Activated CD8-positive, alpha-beta memory T cell treated with anti-CD3 and anti-CD28 coated beads, Interleukin-2, amount 50 U/mL, for 48 hours (primary cell): ENCODE results near the gene EPHB2.

Experiments used
- DNase-seq: peaks from one replicate; pipeline ENCODE4 v3.0.0-alpha.2; 2020

The EPHB2 gene

GRCh38 chr1:22782406-22782805, 71.8 kb downstream of the EPHB2 start:
- DNase-seq: no peak

- no peak for DNase-seq
These were observed 73.7 kb downstream of the EPHB2 start for GRCh38 chr1:22784317-22784716.

DNA sequence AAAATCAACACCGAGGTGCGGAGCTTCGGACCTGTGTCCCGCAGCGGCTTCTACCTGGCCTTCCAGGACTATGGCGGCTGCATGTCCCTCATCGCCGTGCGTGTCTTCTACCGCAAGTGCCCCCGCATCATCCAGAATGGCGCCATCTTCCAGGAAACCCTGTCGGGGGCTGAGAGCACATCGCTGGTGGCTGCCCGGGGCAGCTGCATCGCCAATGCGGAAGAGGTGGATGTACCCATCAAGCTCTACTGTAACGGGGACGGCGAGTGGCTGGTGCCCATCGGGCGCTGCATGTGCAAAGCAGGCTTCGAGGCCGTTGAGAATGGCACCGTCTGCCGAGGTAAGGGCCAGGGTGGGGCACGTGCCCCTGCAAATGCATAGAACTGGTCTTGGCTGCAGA, 74.1 kb downstream of the EPHB2 start:
- DNase-seq: no peak

GRCh38 chr1:22786101-22786500, 75.5 kb downstream of the EPHB2 start:
- no peak for DNase-seq

DNA sequence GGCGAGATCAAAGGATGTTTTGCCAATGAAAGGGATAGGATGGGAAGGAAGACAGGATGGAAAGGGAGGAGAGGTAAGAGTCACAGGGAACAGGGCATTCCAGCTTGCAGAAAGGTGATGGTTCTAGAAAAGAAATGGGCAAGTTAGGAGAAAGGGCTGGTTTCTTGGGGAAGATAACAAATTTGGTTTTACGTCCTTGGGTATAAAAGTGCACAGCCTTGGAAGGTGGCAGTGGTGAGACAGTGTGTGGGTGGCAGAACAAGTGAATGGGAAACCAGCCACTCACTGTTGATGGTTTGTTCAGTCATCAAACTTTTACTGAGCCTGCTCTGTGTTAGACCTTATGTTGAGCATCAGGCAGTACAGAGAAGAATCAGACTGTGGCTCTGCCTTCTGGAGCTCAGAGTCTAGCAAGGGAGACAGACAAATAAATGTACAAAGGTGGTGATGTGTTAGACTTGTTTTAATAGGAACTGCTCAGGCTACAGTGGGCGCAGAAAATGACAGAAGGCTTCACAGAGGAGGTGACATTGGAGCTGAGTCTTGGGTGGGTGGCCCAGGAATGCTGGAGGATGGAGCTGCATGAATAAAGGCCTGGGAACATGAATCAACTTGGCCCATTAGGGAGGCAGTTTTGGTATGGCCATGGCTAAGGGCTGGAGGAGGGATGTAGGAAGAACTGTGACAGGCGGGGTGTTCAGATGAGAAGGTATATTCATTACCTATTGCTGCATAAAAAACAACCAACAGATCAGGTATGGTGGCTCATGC, 76.3 kb downstream of the EPHB2 start:
- no peak for DNase-seq

DNA sequence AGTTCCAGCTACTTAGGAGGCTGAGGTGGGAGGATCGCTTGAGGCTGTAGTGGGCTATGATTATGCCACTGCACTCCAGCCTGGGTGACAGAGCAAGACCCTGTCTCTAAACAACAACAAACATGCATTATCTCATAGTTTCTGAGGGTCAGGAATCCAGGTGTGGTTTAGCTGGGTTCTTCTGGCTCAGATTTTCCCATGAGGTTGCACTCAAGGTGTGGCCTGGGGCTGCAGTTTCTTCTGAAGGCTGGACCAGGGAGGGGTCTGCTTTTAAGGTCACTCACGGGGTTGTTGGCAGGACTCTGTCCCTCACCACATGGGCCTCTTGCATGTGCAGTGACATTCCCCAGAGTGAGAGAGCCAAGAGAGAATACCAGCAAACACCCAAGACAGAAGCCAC, 77.0 kb downstream of the EPHB2 start:
- no peak for DNase-seq

GRCh38 chr1:22788254-22788661, 77.6 kb downstream of the EPHB2 start:
- DNase-seq: no peak

GRCh38 chr1:22789356-22789994, 78.8 kb downstream of the EPHB2 start:
- no peak for DNase-seq

- DNase-seq: no peak
These were observed 79.8 kb downstream of the EPHB2 start for GRCh38 chr1:22790232-22791008.

GRCh38 chr1:22791831-22792347, 81.2 kb downstream of the EPHB2 start:
- DNase-seq: no peak

GRCh38 chr1:22792396-22793160, 81.9 kb downstream of the EPHB2 start:
- no peak for DNase-seq

- DNase-seq: no peak
These were observed 83.0 kb downstream of the EPHB2 start for GRCh38 chr1:22793647-22794046.

DNA sequence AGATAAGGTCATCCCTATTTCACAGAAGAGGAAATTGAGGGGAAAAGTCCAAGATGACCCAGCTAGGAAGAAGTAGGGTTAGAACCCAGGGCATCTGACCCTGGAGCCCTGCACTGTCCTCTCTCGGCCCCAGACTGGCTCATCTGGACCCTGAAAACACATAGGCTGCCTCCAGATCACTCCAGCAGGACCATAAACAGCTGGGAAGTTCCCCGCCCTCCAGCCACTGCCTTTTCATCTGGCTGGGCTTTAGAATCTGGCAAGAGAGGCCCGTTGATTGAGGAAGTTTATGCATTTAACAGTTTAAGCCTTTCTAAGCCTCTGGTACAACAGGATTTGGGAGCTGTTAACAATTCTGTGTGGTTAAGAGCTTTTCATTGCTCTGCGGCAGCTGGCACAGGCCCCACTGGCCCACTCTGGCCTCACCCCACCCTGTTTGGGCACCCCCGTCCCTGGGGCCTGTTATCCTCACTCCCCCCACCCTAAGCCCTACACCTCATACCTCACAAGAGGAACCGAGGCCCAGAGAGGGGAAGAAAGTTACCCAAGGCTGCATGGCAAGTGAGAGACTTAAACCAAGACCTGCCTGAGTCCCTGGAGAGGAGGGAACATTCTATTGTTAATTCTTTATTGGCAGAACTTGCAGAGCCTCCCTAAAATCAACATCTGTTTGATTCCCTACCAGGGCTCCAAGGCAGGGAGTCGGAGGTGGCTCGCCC, 84.2 kb downstream of the EPHB2 start:
- DNase-seq: no peak

- no peak for DNase-seq
These were observed 84.7 kb downstream of the EPHB2 start for GRCh38 chr1:22795366-22795714.

GRCh38 chr1:22796642-22797041, 86.0 kb downstream of the EPHB2 start:
- DNase-seq: no peak

DNA sequence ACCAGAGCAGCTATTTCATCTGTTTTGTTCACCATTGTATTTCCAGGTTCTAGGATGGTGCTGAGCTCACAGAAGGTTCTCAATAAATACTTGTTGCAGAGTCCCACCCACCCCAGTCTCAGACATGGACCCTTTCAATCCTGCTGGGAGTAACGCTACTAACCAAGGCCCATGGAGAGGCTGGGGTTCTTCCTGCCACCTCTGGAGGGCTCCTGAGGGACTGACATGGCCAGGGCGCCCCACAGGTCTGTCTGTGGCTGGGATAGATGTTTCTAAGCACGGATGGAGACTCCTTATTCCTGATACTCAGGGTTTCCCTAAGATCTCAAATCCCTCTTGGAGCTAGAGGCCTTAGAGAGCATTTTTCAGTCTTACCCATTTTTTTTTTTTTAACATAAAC, 87.4 kb downstream of the EPHB2 start:
- DNase-seq: no peak

- no peak for DNase-seq
These were observed 89.3 kb downstream of the EPHB2 start for GRCh38 chr1:22799971-22800370.

- no peak for DNase-seq
These were observed 90.0 kb downstream of the EPHB2 start for GRCh38 chr1:22800629-22801028.

DNA sequence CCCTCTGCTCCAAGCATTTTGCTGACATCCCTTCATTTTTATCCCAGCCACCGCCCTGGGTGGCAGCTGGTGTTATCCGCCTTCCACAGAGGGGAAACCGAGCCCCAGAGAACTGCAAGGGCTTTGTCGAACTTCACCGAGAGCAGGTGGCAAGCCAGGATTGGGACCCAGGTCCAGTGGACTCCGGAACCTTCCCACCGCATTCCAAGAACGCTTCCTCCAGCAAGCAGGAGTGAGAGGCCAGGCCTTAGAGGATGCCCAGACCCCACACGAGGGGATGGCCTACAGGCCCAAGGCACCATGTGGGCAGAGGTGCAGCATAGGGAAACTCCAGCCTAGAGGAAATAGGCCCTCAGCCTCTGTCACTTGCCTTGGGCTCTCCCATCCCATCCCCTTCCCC, 90.7 kb downstream of the EPHB2 start:
- no peak for DNase-seq

DNA sequence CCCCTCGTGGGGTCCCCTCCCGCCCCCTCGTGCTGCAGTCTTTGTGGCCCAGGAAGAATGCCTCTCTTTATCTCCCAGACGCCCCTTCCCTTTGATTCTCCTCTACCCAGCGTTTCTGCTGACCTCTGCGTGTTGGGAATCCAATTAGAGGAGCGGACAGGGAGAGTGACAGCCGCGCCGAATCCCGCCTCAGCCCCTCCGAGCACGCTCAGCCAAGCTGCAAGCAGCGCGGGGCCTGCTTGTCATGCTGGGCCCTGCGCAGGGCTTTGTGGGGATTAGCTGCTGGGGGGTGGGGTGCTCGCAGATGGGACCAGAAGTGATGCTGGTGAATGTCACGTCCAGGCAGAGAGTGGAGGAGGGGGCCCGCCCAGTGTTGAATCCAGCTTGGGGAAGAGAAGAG, 91.1 kb downstream of the EPHB2 start:
- DNase-seq: no peak

GRCh38 chr1:22803833-22804232, 93.2 kb downstream of the EPHB2 start:
- DNase-seq: no peak

GRCh38 chr1:22804406-22804805, 93.8 kb downstream of the EPHB2 start:
- DNase-seq: no peak
